Nephron (organoid): Measurements from ENCODE around the gene PTPRN2.
"Not testable (repeated sequence)": the region's sequence is repeated elsewhere in the genome, so short reads cannot be mapped to it uniquely, and the experiment has no call there.

ENCODE experiments used
- H3K27ac Mint-ChIP-seq, 3 experiments: 2 replicates each; pipeline ENCODE4 v1.8.0; 2020; ENCODE audit warnings: mixed read lengths in 3 of 3, mild to moderate bottlenecking in 2 of 3, moderate library complexity in 1 of 3
- H3K27me3 Mint-ChIP-seq: 2 replicates; pipeline ENCODE4 v1.8.0; 2021; ENCODE audit warnings: low read depth, mild to moderate bottlenecking, moderate library complexity, mixed read lengths
- H3K36me3 Mint-ChIP-seq: 2 replicates; pipeline ENCODE4 v1.8.0; 2020; ENCODE audit warnings: low read depth, mixed read lengths
- H3K4me1 Mint-ChIP-seq: 2 replicates; pipeline ENCODE4 v1.8.0; 2020; ENCODE audit warnings: mixed read lengths
- H3K4me3 Mint-ChIP-seq, 3 experiments: 2 replicates each; pipeline ENCODE4 v1.8.0; 2020; ENCODE audit warnings: mild to moderate bottlenecking in 3 of 3, mixed read lengths in 3 of 3, moderate library complexity in 2 of 3
- H3K9me3 Mint-ChIP-seq: 2 replicates; pipeline ENCODE4 v1.8.0; 2020; ENCODE audit warnings: mixed read lengths
- TF ChIP-seq, protein P1 (sequence below), 3 experiments: fragments of 200-600 bp; sonication (generic); IDR thresholded peaks; one replicate each; pipeline ENCODE4 v1.5.0; 2021; ENCODE audit warnings: antibody characterized with exemption in 3 of 3; ENCODE audit not compliant: unreplicated experiment in 3 of 3

Gene PTPRN2

GRCh38 chr7:158428837-158429753, 158.5 kb downstream of the PTPRN2 start:
- H3K27ac Mint-ChIP-seq: peak overlapping the region in 1 of 3 experiments; percentile 21

GRCh38 chr7:158428131-158428836, 159.3 kb downstream of the PTPRN2 start:
- H3K27me3 Mint-ChIP-seq: peaks cover 8% of the 10 kb centered on the region
- H3K9me3 Mint-ChIP-seq: no peaks in the 10 kb centered on the region
- H3K4me3 Mint-ChIP-seq: no peak overlapping the region

More at GRCh38 chr7:158428837-158429753, 158.5 kb downstream of the PTPRN2 start:
- Mint-ChIP-seq H3K9me3 (no peaks in the 10 kb centered on the region), H3K4me3 (no peak overlapping the region), H3K27me3 (peaks cover 8% of the 10 kb centered on the region), H3K36me3 (no peaks in the 10 kb centered on the region), H3K4me1 (peaks cover 17% of the 10 kb centered on the region)
- TF ChIP-seq, protein P1, sequence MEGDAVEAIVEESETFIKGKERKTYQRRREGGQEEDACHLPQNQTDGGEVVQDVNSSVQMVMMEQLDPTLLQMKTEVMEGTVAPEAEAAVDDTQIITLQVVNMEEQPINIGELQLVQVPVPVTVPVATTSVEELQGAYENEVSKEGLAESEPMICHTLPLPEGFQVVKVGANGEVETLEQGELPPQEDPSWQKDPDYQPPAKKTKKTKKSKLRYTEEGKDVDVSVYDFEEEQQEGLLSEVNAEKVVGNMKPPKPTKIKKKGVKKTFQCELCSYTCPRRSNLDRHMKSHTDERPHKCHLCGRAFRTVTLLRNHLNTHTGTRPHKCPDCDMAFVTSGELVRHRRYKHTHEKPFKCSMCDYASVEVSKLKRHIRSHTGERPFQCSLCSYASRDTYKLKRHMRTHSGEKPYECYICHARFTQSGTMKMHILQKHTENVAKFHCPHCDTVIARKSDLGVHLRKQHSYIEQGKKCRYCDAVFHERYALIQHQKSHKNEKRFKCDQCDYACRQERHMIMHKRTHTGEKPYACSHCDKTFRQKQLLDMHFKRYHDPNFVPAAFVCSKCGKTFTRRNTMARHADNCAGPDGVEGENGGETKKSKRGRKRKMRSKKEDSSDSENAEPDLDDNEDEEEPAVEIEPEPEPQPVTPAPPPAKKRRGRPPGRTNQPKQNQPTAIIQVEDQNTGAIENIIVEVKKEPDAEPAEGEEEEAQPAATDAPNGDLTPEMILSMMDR (IDR thresholded peaks at IDR 0.05; ENCODE audit: unreplicated experiment in 3 of 3): no peak

GRCh38 chr7:158425676-158426075, 161.9 kb downstream of the PTPRN2 start:
- H3K4me3 Mint-ChIP-seq, H3K36me3 Mint-ChIP-seq, H3K9me3 Mint-ChIP-seq, H3K27ac Mint-ChIP-seq: not testable (repeated sequence)
- Mint-ChIP-seq H3K4me1 (peaks cover 12% of the 10 kb centered on the region), H3K27me3 (peaks cover 12% of the 10 kb centered on the region)

More at GRCh38 chr7:158428131-158428836, 159.3 kb downstream of the PTPRN2 start:
- TF ChIP-seq, protein P1 (IDR thresholded peaks at IDR 0.05; ENCODE audit: unreplicated experiment in 3 of 3): no peak
- Mint-ChIP-seq H3K36me3 (no peaks in the 10 kb centered on the region), H3K4me1 (peaks cover 16% of the 10 kb centered on the region), H3K27ac (no peak overlapping the region)

DNA sequence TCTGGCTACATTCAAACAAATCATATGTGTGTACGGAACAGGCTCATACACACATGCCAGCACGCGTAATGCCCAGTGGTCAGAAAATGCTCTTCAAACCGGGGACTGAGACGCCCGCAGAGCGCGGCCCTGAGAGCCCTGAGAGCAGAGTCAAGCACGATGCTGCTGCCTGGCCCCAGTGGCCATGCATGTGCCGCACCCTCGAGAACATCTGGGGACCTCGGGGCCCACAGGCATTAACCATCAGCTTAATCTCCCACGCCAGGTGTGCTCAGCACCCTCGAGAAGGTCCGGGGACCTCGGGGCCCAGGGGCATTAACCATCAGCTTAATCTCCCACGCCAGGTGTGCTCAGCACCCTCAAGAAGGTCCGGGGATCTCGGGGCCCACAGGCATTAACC, 163.1 kb downstream of the PTPRN2 start:
- peaks cover 12% of the 10 kb centered on the region for H3K4me1 Mint-ChIP-seq
- no peak overlapping the region for H3K4me3 Mint-ChIP-seq
- peaks cover 16% of the 10 kb centered on the region for H3K27me3 Mint-ChIP-seq
- no peak overlapping the region for H3K27ac Mint-ChIP-seq
- TF ChIP-seq, protein P1 (IDR thresholded peaks at IDR 0.05; ENCODE audit: unreplicated experiment in 3 of 3): no peak
- no peaks in the 10 kb centered on the region for H3K9me3 Mint-ChIP-seq
- H3K36me3 Mint-ChIP-seq: no peaks in the 10 kb centered on the region

GRCh38 chr7:158424011-158424410, 163.6 kb downstream of the PTPRN2 start:
- Mint-ChIP-seq H3K4me1 (peaks cover 12% of the 10 kb centered on the region), H3K36me3 (no peaks in the 10 kb centered on the region), H3K27ac (no peak overlapping the region), H3K4me3 (no peak overlapping the region), H3K27me3 (peaks cover 16% of the 10 kb centered on the region), H3K9me3 (no peaks in the 10 kb centered on the region)
- TF ChIP-seq, protein P1 (IDR thresholded peaks at IDR 0.05; ENCODE audit: unreplicated experiment in 3 of 3): no peak

- TF ChIP-seq, protein P1 (IDR thresholded peaks at IDR 0.05; ENCODE audit: unreplicated experiment in 3 of 3): no peak
- Mint-ChIP-seq H3K4me3 (no peak overlapping the region), H3K9me3 (peaks cover 7% of the 10 kb centered on the region), H3K27me3 (peaks cover 16% of the 10 kb centered on the region), H3K4me1 (peaks cover 12% of the 10 kb centered on the region), H3K27ac (no peak overlapping the region), H3K36me3 (no peaks in the 10 kb centered on the region)
Measured at GRCh38 chr7:158422887-158423560, 164.6 kb downstream of the PTPRN2 start.
